ENCODE results near the gene BMPR2.
"Not testable (repeated sequence)": the region's sequence is repeated elsewhere in the genome, so short reads cannot be mapped to it uniquely, and the experiment has no call there.

The BMPR2 gene

GRCh38 chr2:202375609-202376408 is at the start of gene BMPR2:
TSS of gene BMPR2 (plus strand) at chr2:202376327. CDS start at chr2:202377475, 1,148 bp downstream.
- peak; percentile 67 to 74 for DNase-seq

GRCh38 chr2:202327858-202328257 is 48.3 kb upstream of the BMPR2 start:
- no peak for DNase-seq

- DNase-seq = no peak
Observed at GRCh38 chr2:202335791-202336467, 40.2 kb upstream of the BMPR2 start.

- no peak for DNase-seq
Observed at GRCh38 chr2:202337151-202337550, 39.0 kb upstream of the BMPR2 start.

GRCh38 chr2:202337706-202338346 is 38.3 kb upstream of the BMPR2 start:
- no peak for DNase-seq

- no peak for DNase-seq
Observed at GRCh38 chr2:202339071-202339870, 36.9 kb upstream of the BMPR2 start.

- DNase-seq = no peak
Observed at GRCh38 chr2:202344178-202344577, 31.9 kb upstream of the BMPR2 start.

DNA sequence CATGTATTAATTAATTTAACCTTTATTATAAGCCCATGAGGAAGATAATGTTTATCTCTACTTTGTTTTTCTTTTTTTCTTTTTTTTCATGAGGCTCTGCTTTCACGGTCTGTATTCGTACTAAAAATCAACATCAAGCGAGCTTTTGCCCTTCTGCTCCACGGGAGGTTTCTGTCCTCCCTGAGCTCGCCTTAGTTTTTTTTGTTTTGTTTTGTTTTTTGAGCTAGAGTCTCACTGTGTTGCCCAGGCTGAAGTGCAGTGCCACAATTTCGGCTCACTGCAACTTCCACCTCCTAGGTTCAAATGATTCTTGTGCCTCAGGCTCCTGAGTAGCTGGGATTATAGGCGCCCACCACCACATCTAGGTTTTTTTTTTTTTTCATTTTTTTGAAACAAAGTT is 29.9 kb upstream of the BMPR2 start:
- DNase-seq = no peak

- no peak for DNase-seq
Observed at GRCh38 chr2:202353430-202353829, 22.7 kb upstream of the BMPR2 start.

GRCh38 chr2:202355993-202356505 is 20.1 kb upstream of the BMPR2 start:
- no peak for DNase-seq

DNA sequence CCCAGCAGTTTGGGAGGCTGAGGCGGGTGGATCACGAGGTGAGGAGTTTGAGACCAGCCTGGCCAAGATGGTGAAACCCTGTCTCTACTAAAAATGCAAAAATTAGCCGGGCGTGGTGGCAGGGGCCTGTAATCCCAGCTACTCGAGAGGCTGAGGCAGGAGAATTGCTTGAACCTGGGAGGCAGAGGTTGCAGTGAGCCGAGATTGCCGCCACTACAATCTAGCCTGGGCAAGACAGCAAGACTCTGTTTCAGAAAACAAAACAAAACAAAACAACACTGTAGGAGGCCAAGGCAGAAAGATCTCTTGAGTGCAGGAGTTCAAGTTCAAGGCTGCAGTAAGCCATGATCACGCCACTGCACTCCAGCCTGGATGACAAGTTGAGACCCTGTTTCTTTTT is 17.2 kb upstream of the BMPR2 start:
- not testable (repeated sequence) for DNase-seq

DNA sequence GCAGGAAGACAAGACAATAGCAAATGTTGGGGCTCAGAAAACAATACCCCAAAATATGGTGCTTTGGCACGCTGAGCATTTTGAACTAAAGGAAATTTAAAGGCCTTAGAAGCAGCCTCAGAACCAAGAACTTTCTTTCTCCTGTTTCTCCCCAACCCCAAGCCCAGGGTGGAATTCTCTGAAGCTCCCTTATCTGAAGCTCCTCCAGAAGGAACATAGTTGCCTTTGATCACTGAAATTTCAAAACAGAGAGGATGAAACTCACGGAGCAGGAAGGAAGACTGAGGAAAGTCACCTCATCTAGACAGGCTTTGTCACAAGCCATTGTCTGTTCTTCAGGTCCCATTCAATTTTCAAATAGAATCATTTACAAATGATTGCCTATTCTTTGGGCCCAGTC is 15.5 kb upstream of the BMPR2 start:
- no peak for DNase-seq

DNA sequence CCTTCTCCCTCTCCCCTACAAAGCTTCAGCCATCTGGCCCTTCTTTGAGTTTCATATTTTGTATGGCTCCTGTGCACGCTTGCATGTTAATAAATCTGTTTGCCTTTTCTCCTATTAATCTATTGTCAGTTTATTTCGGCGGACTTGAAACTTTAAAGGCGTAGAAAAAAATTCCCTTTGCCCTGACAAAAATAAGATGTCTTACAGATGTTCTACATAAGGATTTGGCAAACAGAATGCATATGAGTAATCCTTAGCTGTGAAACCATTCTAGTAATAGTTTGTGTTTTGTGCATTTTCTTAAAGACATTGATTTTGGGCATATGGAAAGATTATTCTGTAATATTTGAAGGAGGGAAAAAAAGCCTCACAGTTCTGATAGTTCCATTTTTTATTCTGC is 15.0 kb upstream of the BMPR2 start:
- no peak for DNase-seq

DNA sequence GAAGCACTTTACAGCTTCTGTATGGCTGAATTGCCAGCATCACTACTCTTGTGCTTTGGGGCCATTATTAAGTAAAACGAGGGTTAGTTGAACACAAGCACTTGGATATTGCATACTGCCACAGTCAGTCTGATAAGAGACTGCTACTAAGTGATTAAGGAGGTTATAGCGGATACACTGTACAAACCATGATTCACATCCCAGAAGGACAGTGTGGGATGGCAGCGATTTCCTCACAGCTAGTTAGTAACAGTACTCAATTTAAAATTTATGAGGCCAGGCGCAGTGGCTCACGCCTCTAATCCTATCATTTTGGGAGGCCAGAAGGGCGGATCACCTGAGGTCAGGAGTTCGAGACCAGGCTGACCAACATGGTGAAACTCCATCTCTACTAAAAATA is 2.6 kb upstream of the BMPR2 start:
- DNase-seq = no peak

DNA sequence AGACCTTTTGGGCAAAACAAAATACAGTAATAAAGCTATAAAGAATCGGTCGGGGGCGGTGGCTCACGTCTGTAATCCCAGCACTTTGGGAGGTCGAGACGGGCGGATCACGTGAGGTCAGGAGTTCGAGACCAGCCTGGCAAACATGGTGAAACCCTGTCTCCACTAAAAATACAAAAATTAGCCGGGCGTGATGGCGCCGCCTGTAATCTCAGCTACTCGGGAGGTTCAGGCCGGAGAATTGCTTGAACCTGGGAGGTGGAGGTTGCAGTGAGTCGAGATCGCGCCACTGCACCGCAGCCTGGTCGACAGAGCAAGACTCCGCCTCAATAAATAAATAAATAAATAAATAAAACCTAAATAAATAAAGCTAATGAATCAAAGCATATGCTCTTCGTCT is 1.7 kb upstream of the BMPR2 start:
- DNase-seq = not testable (repeated sequence)

DNA sequence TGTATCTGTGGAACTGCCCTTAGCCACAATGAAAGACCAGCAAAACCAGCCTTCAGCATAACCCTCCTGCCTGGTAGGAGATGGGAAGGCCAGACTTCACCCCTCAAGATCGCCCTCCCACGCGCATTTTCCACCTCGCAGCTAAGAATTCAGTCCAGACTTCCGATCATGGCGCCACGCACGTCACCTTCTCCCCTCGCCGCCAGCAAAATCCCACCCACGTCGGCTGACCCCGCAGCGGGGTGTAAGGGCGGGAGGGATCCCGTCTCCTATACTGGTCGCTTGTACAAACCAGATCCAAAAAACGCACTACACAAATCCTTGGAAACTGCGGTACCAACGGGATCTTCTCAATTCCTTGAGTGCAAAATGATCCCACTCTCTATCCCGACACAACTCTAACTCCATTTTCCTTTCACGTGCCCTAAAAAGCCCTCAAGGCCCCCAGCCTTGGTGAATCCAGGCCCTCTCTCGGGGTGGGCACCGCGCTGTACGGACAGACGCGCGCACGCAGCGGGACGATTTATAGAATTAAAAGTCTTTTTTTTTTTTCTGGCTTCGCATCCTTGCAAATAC is 1.0 kb upstream of the BMPR2 start:
- no peak for DNase-seq

DNA sequence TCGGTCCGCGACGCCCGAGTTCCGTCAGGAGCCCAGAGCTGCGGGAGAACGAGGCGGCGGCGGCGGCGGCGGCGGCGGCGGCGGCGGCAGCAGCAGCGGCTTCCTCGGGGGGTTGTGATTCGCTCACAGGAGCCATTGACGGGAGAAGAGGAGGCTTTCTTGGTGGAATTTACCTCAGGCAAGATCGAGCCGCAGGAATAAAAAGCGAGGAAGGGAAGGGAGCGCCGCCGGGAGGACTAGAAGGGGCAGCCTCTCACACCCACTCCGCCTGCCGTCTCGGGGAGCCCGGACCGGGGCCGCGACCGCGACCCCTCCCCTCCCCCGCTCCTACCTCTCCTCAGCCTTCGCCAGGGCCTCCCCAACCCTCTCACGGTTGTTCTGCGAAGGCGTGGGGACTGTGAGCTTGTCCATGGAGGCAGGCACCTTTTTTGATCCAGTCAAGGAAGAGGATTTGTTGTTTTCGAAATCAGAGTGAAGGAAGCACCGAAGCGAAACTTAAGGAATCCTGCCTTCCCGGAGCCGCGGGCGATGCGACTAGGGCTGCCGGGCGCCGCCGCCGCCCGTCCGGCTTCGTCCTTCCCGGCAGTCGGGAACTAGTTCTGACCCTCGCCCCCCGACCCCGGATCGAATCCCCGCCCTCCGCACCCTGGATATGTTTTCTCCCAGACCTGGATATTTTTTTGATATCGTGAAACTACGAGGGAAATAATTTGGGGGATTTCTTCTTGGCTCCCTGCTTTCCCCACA is 506 bp downstream of the BMPR2 start:
- DNase-seq = peak in 1 of 2 experiments; percentile 29

GRCh38 chr2:202377207-202377761 is 1.2 kb downstream of the BMPR2 start:
- DNase-seq = no peak

- DNase-seq = no peak
Observed at GRCh38 chr2:202378001-202378400, 1.9 kb downstream of the BMPR2 start.

DNA sequence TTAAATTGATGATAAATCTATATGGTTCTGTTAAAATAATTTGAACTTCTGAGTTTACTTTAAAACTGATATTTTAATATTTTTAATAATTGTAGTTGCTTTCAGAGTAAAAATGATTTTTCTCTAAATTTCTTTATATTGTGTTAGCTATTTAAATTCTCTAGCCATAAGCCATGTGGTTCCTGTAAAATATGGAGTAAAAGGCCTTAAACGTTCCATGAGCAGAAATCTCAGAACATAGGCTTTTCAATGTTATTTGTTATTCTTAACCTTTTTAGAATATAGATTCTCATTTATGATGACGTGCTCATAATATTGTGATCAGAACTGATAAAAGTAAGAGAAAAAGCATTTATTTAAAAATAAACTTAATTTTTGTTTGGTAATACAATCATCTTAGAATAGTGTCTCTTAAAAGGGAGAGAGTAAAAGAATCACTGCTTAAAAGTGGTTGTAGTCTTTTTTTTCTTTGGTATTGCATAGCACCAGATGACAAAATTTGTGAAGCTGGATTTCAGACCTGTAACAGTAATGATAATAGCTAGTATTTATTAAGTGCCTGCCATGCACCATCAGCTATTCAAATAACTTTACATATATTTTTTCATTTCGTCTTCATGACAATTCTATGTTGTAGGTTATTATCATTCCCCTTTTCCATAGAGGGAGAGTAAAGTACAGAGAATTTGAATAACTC is 2.7 kb downstream of the BMPR2 start:
- no peak for DNase-seq

DNA sequence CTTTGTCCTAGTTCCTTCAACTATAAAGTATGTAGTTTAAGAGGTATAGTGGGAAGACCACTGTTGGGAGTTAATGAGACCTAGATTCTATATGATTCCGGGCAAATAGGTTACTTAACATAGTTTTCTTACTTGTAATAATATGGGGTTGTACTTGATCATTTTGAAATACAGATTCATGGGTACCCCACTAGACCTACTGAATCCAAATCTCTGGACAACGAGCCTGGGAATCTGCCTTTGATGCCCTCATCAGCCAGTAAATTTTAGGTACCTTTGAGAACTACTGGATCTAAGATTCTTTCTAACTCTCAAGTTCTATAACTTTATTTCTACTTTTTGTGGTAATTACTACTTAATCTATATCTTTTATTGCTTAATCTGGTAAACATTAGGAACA is 6.6 kb downstream of the BMPR2 start:
- no peak for DNase-seq
